ENCODE results near the gene MAPK8IP1.
"Not testable (repeated sequence)": the region's sequence is repeated elsewhere in the genome, so short reads cannot be mapped to it uniquely, and the experiment has no call there.

MAPK8IP1 gene

GRCh38 chr11:45885274-45885920, at the start of gene MAPK8IP1:
TSS of gene MAPK8IP1 (plus strand) at chr11:45885651. CDS start at chr11:45885821, 170 bp downstream.
- DNase-seq (ENCODE audit: low read depth) = peak; percentile 19
- TF ChIP-seq CTCF (conservative IDR thresholded peaks at IDR 0.05; ENCODE audit: control insufficient read depth, insufficient read depth, low read depth, low read length) = no peak
- peak within 1 kb of the TSS; percentile 4 for H3K4me3 ChIP-seq (ENCODE audit: control insufficient read depth, low read depth, low read length)

GRCh38 chr11:45839204-45839603, 46.2 kb upstream of the MAPK8IP1 start:
- DNase-seq (ENCODE audit: low read depth) = no peak
- H3K4me3 ChIP-seq (ENCODE audit: control insufficient read depth, low read depth, low read length) = no peak overlapping the region
- no peak for TF ChIP-seq CTCF (conservative IDR thresholded peaks at IDR 0.05; ENCODE audit: control insufficient read depth, insufficient read depth, low read depth, low read length)

GRCh38 chr11:45840251-45840650, 45.2 kb upstream of the MAPK8IP1 start:
- not testable (repeated sequence) for DNase-seq (ENCODE audit: low read depth); H3K4me3 ChIP-seq (ENCODE audit: control insufficient read depth, low read depth, low read length)

- peak; percentile 84 for TF ChIP-seq CTCF (conservative IDR thresholded peaks at IDR 0.05; ENCODE audit: control insufficient read depth, insufficient read depth, low read depth, low read length)
- DNase-seq (ENCODE audit: low read depth) = peak; percentile 85
- no peak overlapping the region for H3K4me3 ChIP-seq (ENCODE audit: control insufficient read depth, low read depth, low read length)
These were observed 42.1 kb upstream of the MAPK8IP1 start for GRCh38 chr11:45843158-45843924.

- no peak for DNase-seq (ENCODE audit: low read depth)
- no peak overlapping the region for H3K4me3 ChIP-seq (ENCODE audit: control insufficient read depth, low read depth, low read length)
- no peak for TF ChIP-seq CTCF (conservative IDR thresholded peaks at IDR 0.05; ENCODE audit: control insufficient read depth, insufficient read depth, low read depth, low read length)
These were observed 40.5 kb upstream of the MAPK8IP1 start for GRCh38 chr11:45844822-45845578.

GRCh38 chr11:45846174-45846675, 39.2 kb upstream of the MAPK8IP1 start:
- H3K4me3 ChIP-seq (ENCODE audit: control insufficient read depth, low read depth, low read length) = no peak overlapping the region
- no peak for TF ChIP-seq CTCF (conservative IDR thresholded peaks at IDR 0.05; ENCODE audit: control insufficient read depth, insufficient read depth, low read depth, low read length)
- DNase-seq (ENCODE audit: low read depth) = no peak

All from fibroblast of mammary gland (primary cell).